ENCODE results near the gene EVA1B.

Gene EVA1B

DNA sequence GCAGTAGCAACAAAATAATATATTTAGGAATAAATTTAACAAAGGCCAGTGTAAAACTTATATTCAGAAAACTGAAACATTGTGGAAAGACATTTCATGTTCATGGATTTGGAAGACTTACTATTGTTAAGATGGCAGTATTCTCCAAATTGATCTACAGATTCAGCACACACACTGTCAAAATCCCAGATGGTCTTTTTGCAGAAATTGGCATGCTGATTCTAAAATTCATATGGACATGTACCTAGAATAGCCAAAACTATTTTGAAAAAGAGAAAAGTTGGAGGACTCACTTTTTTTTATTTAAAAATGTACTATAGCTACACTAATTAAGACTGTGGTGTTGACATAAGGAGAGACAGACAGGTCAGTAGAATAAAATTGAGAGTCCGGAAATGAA lies 49.2 kb downstream of the EVA1B start:
- no peak for DNase-seq

DNA sequence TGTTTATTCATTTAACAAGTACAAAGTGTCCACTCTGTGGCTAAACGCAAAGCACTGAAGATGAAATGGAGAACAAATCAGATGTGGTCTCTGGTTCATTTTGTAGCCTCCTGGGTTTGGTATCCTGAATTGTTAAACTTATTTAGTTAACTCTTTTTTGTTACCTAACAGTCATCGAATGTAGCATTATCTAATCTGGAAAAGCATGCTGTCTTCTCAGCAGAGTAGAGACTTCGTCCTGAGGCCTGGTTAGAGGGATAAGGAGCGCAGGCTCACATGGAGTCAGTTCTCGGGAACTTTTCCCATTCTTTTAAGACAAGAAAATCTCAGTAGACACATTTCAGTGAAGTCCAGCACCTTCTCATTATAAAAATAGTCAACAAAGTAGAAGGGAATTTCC lies 50.4 kb downstream of the EVA1B start:
- no peak for DNase-seq
